HG03571 (cell line): ENCODE data around the gene STUB1.

Experiments used
- ATAC-seq: cut with Tn5 transposase; IDR thresholded peaks from one replicate; pipeline ENCODE4 v1.9.1; 2021; ENCODE audit not compliant: unreplicated experiment

STUB1 gene

GRCh38 chr16:693766-694165 lies 13.6 kb downstream of the STUB1 start:
- no peak for ATAC-seq

- no peak for ATAC-seq
Measured at GRCh38 chr16:694187-694862, 14.1 kb downstream of the STUB1 start.

GRCh38 chr16:694863-695354 lies 14.7 kb downstream of the STUB1 start:
- ATAC-seq = no peak

GRCh38 chr16:695355-696089 lies 15.3 kb downstream of the STUB1 start:
- ATAC-seq = no peak

- ATAC-seq = no peak
Measured at GRCh38 chr16:698911-699671, 18.9 kb downstream of the STUB1 start.

- no peak for ATAC-seq
Measured at GRCh38 chr16:700684-701584, 20.7 kb downstream of the STUB1 start.

- ATAC-seq = no peak
Measured at GRCh38 chr16:702341-702740, 22.1 kb downstream of the STUB1 start.

GRCh38 chr16:703406-703805 lies 23.2 kb downstream of the STUB1 start:
- no peak for ATAC-seq

GRCh38 chr16:704047-704446 lies 23.8 kb downstream of the STUB1 start:
- no peak for ATAC-seq

GRCh38 chr16:704552-705380 lies 24.6 kb downstream of the STUB1 start:
- ATAC-seq = no peak

GRCh38 chr16:705431-706188 lies 25.4 kb downstream of the STUB1 start, which contains the start of gene FBXL16:
Gene FBXL16 (minus strand): TSS chr16:705801. CDS start chr16:697405, 8,396 bp downstream.
- no peak for ATAC-seq

- no peak for ATAC-seq
Measured at GRCh38 chr16:706189-707061, 26.2 kb downstream of the STUB1 start.

GRCh38 chr16:707062-707538 lies 26.9 kb downstream of the STUB1 start:
- ATAC-seq = no peak

- ATAC-seq = no peak
Measured at GRCh38 chr16:708019-708418, 27.8 kb downstream of the STUB1 start.

GRCh38 chr16:708959-709358 lies 28.7 kb downstream of the STUB1 start:
- ATAC-seq = no peak

GRCh38 chr16:709566-710499 lies 29.6 kb downstream of the STUB1 start:
- no peak for ATAC-seq
